Activated T-helper 1 cell treated with anti-CD3 and anti-CD28 coated beads, Interleukin-2, amount 50 U/mL, for 16 hours (primary cell): Measurements from ENCODE around the gene LANCL2.
"Not testable (repeated sequence)": the region's sequence is repeated elsewhere in the genome, so short reads cannot be mapped to it uniquely, and the experiment has no call there.

Experiments
- DNase-seq, 2 donors: peaks; one replicate each; pipeline ENCODE4 v3.0.0-alpha.2; 2020; ENCODE audit warnings: low read depth in 1 of 2, low spot score in 1 of 2

Gene LANCL2

GRCh38 chr7:55405856-55406541, 40.9 kb downstream of the LANCL2 start:
- DNase-seq = no peak

- no peak for DNase-seq
These were observed 44.5 kb downstream of the LANCL2 start for GRCh38 chr7:55409482-55410225.

GRCh38 chr7:55410667-55411239, 45.6 kb downstream of the LANCL2 start:
- no peak for DNase-seq

GRCh38 chr7:55411844-55412243, 46.7 kb downstream of the LANCL2 start:
- no peak for DNase-seq

GRCh38 chr7:55413442-55413841, 48.3 kb downstream of the LANCL2 start:
- no peak for DNase-seq

GRCh38 chr7:55415173-55415778, 50.1 kb downstream of the LANCL2 start:
- peak; percentile 65 to 68 for DNase-seq

- not testable (repeated sequence) for DNase-seq
These were observed 52.3 kb downstream of the LANCL2 start for GRCh38 chr7:55417456-55417855.

- DNase-seq = no peak
These were observed 55.4 kb downstream of the LANCL2 start for GRCh38 chr7:55420530-55420929.

- no peak for DNase-seq
These were observed 58.2 kb downstream of the LANCL2 start for GRCh38 chr7:55423277-55423711.

- DNase-seq = no peak
These were observed 58.8 kb downstream of the LANCL2 start for GRCh38 chr7:55423891-55424290.

GRCh38 chr7:55425141-55425752, 60.1 kb downstream of the LANCL2 start:
- DNase-seq = no peak

- no peak for DNase-seq
These were observed 61.5 kb downstream of the LANCL2 start for GRCh38 chr7:55426676-55427075.

- no peak for DNase-seq
These were observed 62.2 kb downstream of the LANCL2 start for GRCh38 chr7:55427342-55427741.

GRCh38 chr7:55427800-55428199, 62.7 kb downstream of the LANCL2 start:
- no peak for DNase-seq

GRCh38 chr7:55429835-55430499, 64.8 kb downstream of the LANCL2 start:
- no peak for DNase-seq

GRCh38 chr7:55431898-55432297, 66.8 kb downstream of the LANCL2 start:
- DNase-seq = no peak

GRCh38 chr7:55432506-55432905, 67.4 kb downstream of the LANCL2 start:
- no peak for DNase-seq

GRCh38 chr7:55432939-55433784, 68.0 kb downstream of the LANCL2 start:
- no peak for DNase-seq

GRCh38 chr7:55435466-55435865, 70.3 kb downstream of the LANCL2 start:
- no peak for DNase-seq

- DNase-seq = no peak
These were observed 71.3 kb downstream of the LANCL2 start for GRCh38 chr7:55436457-55436856.
